ENCODE measurements around the gene EIF4EBP2. TPM values are rescaled to one million over a fixed set of nuclear protein-coding genes. Genes with fewer than 3 reads are reported as not detected.

EIF4EBP2 gene
- total and polyA plus RNA-seq, 2 of the 13 experiments (the other 11 are each of a cell fraction or from before 2014, with no cell fraction given): 16.9 to 22.0 TPM

DNA sequence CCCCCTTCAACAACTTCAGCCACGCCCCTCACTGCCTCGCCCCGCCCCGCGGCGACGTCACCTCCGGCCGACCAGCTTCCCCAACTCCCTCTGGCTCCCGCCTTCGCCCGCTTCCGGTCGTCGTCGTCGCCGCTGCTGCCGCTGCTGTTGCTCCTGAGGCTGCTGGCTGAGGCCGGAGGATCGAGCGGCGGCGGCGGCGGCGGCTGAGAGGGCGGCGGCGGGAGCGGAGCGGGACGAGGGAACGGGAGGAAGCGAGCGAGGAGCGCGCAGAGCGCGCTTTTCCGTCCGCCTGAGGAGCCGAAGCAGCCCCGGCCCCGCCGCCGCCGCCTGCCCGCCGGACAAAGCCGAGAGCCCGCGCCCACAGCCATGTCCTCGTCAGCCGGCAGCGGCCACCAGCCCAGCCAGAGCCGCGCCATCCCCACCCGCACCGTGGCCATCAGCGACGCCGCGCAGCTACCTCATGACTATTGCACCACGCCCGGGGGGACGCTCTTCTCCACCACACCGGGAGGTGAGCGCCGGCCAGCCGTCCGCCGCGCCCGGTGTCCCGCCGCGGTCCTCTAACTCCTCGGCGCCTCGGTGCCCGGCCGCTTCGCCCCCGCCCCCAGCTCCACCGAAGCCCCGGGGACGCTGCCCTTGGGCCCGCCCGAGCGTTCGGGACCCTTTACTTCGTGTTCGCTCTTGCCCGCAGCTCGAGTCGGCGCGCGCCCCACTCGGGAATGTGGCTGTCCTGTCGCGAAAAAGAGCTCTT, at the start of gene EIF4EBP2 (continued):
- TF ChIP-seq, protein P1, sequence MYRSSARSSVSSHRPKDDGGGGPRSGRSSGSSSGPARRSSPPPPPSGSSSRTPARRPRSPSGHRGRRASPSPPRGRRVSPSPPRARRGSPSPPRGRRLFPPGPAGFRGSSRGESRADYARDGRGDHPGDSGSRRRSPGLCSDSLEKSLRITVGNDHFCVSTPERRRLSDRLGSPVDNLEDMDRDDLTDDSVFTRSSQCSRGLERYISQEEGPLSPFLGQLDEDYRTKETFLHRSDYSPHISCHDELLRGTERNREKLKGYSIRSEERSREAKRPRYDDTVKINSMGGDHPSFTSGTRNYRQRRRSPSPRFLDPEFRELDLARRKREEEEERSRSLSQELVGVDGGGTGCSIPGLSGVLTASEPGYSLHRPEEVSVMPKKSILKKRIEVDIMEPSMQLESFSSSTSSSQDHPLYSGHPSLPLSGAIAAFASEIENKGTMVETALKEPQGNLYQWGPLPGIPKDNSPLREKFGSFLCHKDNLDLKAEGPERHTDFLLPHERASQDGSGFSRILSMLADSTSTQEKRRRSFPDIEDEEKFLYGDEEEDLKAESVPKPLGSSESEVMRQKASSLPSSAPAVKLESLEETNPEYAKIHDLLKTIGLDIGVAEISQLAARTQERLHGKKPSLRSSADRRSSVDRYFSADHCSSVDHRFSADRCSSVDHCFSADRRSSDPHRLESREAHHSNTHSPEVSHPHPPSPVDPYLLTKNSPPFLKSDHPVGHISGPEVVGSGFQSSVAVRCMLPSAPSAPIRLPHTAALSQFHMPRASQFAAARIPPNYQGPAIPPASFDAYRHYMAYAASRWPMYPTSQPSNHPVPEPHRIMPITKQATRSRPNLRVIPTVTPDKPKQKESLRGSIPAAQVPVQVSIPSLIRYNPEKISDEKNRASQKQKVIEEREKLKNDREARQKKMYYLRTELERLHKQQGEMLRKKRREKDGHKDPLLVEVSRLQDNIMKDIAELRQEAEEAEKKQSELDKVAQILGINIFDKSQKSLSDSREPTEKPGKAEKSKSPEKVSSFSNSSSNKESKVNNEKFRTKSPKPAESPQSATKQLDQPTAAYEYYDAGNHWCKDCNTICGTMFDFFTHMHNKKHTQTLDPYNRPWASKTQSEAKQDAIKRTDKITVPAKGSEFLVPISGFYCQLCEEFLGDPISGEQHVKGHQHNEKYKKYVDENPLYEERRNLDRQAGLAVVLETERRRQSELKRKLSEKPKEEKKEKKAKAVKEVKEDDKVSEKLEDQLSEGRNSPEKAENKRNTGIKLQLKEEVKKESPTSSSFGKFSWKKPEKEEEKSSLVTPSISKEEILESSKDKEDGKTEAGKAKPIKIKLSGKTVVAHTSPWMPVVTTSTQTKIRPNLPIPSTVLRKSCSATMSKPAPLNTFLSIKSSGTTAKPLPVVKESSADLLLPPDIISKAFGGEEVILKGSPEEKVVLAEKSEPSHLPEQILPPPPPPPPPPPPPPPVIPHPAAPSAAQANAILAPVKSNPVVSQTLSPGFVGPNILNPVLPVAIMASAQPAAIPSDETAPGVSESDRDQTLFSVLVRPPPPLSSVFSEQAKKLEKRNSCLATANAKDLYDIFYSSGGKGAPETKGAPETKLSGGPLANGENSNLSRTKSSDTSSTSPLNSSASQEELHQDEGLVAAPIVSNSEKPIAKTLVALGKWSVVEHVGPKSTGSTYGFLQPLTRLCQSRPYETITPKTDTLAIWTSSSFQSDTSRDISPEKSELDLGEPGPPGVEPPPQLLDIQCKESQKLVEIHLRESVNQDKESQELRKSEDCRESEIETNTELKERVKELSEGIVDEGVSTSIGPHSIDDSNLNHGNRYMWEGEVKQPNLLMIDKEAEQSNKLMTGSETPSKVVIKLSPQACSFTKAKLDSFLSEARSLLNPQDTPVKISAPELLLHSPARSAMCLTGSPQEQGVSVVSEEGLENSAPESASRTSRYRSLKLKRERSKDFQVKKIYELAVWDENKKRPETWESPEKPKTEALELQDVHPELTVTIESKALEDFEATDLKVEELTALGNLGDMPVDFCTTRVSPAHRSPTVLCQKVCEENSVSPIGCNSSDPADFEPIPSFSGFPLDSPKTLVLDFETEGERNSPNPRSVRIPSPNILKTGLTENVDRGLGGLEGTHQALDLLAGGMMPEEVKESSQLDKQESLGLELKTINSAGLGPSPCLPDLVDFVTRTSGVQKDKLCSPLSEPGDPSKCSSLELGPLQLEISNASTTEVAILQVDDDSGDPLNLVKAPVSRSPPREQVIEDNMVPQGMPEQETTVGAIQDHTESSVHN (CRISPR knock-in tag; IDR thresholded peaks at IDR 0.05): no peak
- TF ChIP-seq ZFX (CRISPR knock-in tag; IDR thresholded peaks at IDR 0.05; ENCODE audit: low read depth): peak; percentile 90
- TF ChIP-seq SATB2 (CRISPR knock-in tag; IDR thresholded peaks at IDR 0.05): peak; percentile 55; the same call in 1 of the 2 replicates
- TF ChIP-seq, protein P2, sequence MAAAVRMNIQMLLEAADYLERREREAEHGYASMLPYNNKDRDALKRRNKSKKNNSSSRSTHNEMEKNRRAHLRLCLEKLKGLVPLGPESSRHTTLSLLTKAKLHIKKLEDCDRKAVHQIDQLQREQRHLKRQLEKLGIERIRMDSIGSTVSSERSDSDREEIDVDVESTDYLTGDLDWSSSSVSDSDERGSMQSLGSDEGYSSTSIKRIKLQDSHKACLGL (CRISPR knock-in tag; IDR thresholded peaks at IDR 0.05): peak; percentile 64; the same call in 1 of the 2 replicates
- peak; percentile 69 for TF ChIP-seq HES4 (CRISPR knock-in tag; IDR thresholded peaks at IDR 0.05; ENCODE audit: borderline replicate concordance)
- peak; percentile 69 for TF ChIP-seq PPARG (CRISPR knock-in tag; conservative IDR thresholded peaks at IDR 0.05)
- TF ChIP-seq, protein P3, sequence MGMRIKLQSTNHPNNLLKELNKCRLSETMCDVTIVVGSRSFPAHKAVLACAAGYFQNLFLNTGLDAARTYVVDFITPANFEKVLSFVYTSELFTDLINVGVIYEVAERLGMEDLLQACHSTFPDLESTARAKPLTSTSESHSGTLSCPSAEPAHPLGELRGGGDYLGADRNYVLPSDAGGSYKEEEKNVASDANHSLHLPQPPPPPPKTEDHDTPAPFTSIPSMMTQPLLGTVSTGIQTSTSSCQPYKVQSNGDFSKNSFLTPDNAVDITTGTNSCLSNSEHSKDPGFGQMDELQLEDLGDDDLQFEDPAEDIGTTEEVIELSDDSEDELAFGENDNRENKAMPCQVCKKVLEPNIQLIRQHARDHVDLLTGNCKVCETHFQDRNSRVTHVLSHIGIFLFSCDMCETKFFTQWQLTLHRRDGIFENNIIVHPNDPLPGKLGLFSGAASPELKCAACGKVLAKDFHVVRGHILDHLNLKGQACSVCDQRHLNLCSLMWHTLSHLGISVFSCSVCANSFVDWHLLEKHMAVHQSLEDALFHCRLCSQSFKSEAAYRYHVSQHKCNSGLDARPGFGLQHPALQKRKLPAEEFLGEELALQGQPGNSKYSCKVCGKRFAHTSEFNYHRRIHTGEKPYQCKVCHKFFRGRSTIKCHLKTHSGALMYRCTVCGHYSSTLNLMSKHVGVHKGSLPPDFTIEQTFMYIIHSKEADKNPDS (CRISPR knock-in tag; IDR thresholded peaks at IDR 0.05): peak; percentile 36; the same call in 1 of the 2 replicates
- TF ChIP-seq MYC (CRISPR knock-in tag; IDR thresholded peaks at IDR 0.05; ENCODE audit: borderline replicate concordance): peak; percentile 28; the same call in 1 of the 2 replicates
- TF ChIP-seq, protein P4, sequence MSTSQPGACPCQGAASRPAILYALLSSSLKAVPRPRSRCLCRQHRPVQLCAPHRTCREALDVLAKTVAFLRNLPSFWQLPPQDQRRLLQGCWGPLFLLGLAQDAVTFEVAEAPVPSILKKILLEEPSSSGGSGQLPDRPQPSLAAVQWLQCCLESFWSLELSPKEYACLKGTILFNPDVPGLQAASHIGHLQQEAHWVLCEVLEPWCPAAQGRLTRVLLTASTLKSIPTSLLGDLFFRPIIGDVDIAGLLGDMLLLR (CRISPR knock-in tag; IDR thresholded peaks at IDR 0.05): no peak; the same call in 1 of the 2 replicates
- TF ChIP-seq MAFF (IDR thresholded peaks at IDR 0.05; ENCODE audit: low read depth, low read length): no peak
- no peak for TF ChIP-seq ZC3H4 (CRISPR knock-in tag; IDR thresholded peaks at IDR 0.05; ENCODE audit: borderline replicate concordance)
- TF ChIP-seq, protein P5, sequence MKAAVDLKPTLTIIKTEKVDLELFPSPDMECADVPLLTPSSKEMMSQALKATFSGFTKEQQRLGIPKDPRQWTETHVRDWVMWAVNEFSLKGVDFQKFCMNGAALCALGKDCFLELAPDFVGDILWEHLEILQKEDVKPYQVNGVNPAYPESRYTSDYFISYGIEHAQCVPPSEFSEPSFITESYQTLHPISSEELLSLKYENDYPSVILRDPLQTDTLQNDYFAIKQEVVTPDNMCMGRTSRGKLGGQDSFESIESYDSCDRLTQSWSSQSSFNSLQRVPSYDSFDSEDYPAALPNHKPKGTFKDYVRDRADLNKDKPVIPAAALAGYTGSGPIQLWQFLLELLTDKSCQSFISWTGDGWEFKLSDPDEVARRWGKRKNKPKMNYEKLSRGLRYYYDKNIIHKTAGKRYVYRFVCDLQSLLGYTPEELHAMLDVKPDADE (CRISPR knock-in tag; IDR thresholded peaks at IDR 0.05): 0 out of 2 replicates have a peak, but pooled peaks have one; percentile 42
- no peak for TF ChIP-seq SCMH1 (CRISPR knock-in tag; IDR thresholded peaks at IDR 0.05; ENCODE audit: borderline replicate concordance)
- peak; percentile 87 for TF ChIP-seq POLR2AphosphoS5 (IDR thresholded peaks at IDR 0.05; ENCODE audit: low read depth, low read length)
- TF ChIP-seq AGO2 (optimal IDR thresholded peaks at IDR 0.05; ENCODE audit: low read depth, low read length): peak; percentile 88
- peak; percentile 76 for TF ChIP-seq SP5 (CRISPR knock-in tag; IDR thresholded peaks at IDR 0.05; ENCODE audit: borderline replicate concordance, low read depth)
